Left ventricle myocardium inferior (tissue), 1 donor: ENCODE measurements around the gene PMIS2. TPM values are rescaled to one million over a fixed set of nuclear protein-coding genes. Genes with fewer than 3 reads are reported as not detected.

Experiments
- DNase-seq: peaks from one replicate; pipeline ENCODE4 v3.0.0-alpha.2; 2020
- H3K27ac ChIP-seq: fragments of 200-600 bp; replicated peaks from 2 replicates; pipeline ENCODE4 v1.8.0; 2021
- H3K27me3 ChIP-seq: fragments of 200-600 bp; 2 replicates; pipeline ENCODE4 v1.8.0; 2021; ENCODE audit warnings: low read depth
- H3K36me3 ChIP-seq: fragments of 200-600 bp; 2 replicates; pipeline ENCODE4 v1.8.0; 2021
- H3K4me1 ChIP-seq: fragments of 200-600 bp; 2 replicates; pipeline ENCODE4 v1.8.0; 2021
- H3K4me3 ChIP-seq: fragments of 200-600 bp; 2 replicates; pipeline ENCODE4 v1.8.0; 2021; ENCODE audit warnings: mild to moderate bottlenecking, moderate library complexity
- H3K9me3 ChIP-seq: fragments of 200-600 bp; replicated peaks from 2 replicates; pipeline ENCODE4 v1.8.0; 2021
- CTCF ChIP-seq: fragments of 200-600 bp; IDR thresholded peaks from 2 replicates; pipeline ENCODE4 v1.8.0; 2021; ENCODE audit warnings: antibody characterized with exemption, mild to moderate bottlenecking, borderline replicate concordance
- intact Hi-C: fragments of 100-400 bp; cut with micrococcal nuclease; formaldehyde crosslinking; loops from one replicate; pipeline ENCODE4 v1.11.0; 2022
- total RNA-seq: library from RNA; stranded (reverse); fragmentation: NEBNext Ultra II Directional; extraction: Animal tissue kit (Norgen Biotek cat#: 25700); gene quantifications from one replicate; pipeline ENCODE4 v1.2.1, GENCODE V29; 2021
- donor health status: DM: no; HTN: yes; CAD: no; lungs with severe emphysema.

PMIS2 gene
- total RNA-seq, 1 donor from 2014 or later, result not detected

GRCh38 chr19:35618857-35619256 is 32.9 kb downstream of the PMIS2 start:
- no peaks in the 10 kb centered on the region for H3K27me3 ChIP-seq
- no peaks in the 10 kb centered on the region for H3K9me3 ChIP-seq
- TF ChIP-seq CTCF, result no peak
- H3K27ac ChIP-seq, result no peak overlapping the region
- H3K4me1 ChIP-seq, result no peaks in the 10 kb centered on the region
- no peak overlapping the region for H3K4me3 ChIP-seq
- intact Hi-C loops, result no loop called here
- H3K36me3 ChIP-seq, result no peaks in the 10 kb centered on the region
- DNase-seq, result no peak

GRCh38 chr19:35619290-35619923 is 33.4 kb downstream of the PMIS2 start:
- H3K27me3 ChIP-seq, result no peaks in the 10 kb centered on the region
- H3K9me3 ChIP-seq, result no peaks in the 10 kb centered on the region
- H3K4me3 ChIP-seq, result no peak overlapping the region
- no peak for TF ChIP-seq CTCF
- no peak overlapping the region for H3K27ac ChIP-seq
- no peaks in the 10 kb centered on the region for H3K4me1 ChIP-seq
- DNase-seq, result no peak
- H3K36me3 ChIP-seq, result no peaks in the 10 kb centered on the region
- intact Hi-C loops, result no loop called here

GRCh38 chr19:35620001-35620400 is 34.0 kb downstream of the PMIS2 start:
- intact Hi-C loops, result no loop called here
- Histone ChIP-seq H3K4me1 (no peaks in the 10 kb centered on the region), H3K36me3 (no peaks in the 10 kb centered on the region), H3K27ac (no peak overlapping the region), H3K27me3 (no peaks in the 10 kb centered on the region), H3K9me3 (no peaks in the 10 kb centered on the region), H3K4me3 (no peak overlapping the region)
- no peak for DNase-seq
- no peak for TF ChIP-seq CTCF

- DNase-seq, result no peak
- no peaks in the 10 kb centered on the region for H3K36me3 ChIP-seq
- TF ChIP-seq CTCF, result no peak
- no peaks in the 10 kb centered on the region for H3K27me3 ChIP-seq
- no peaks in the 10 kb centered on the region for H3K4me1 ChIP-seq
- intact Hi-C loops, result no loop called here
- no peaks in the 10 kb centered on the region for H3K9me3 ChIP-seq
- H3K4me3 ChIP-seq, result no peak overlapping the region
- no peak overlapping the region for H3K27ac ChIP-seq
Measured at GRCh38 chr19:35621708-35622107, 35.7 kb downstream of the PMIS2 start.

- Histone ChIP-seq H3K4me3 (no peak overlapping the region), H3K27me3 (no peaks in the 10 kb centered on the region), H3K9me3 (no peaks in the 10 kb centered on the region), H3K27ac (no peak overlapping the region), H3K36me3 (no peaks in the 10 kb centered on the region), H3K4me1 (peaks cover 1% of the 10 kb centered on the region)
- TF ChIP-seq CTCF, result no peak
- intact Hi-C loops, result no loop called here
- no peak for DNase-seq
Measured at GRCh38 chr19:35622750-35623149, 36.8 kb downstream of the PMIS2 start.
